GM23338 (cell line): ENCODE measurements around the gene LSM5.

ENCODE experiments used
- POLR2AphosphoS5 ChIP-seq: IDR thresholded peaks from 2 replicates; pipeline ENCODE4 v1.6.1; 2016; ENCODE audit warnings: antibody characterized with exemption, low read depth
- TF ChIP-seq, protein P1 (sequence below), 2 experiments: fragments of 200-600 bp in 1 of 2; sonication (generic) in 1 of 2; conservative IDR thresholded peaks; 2 replicates each; pipeline versions ENCODE4 v1.5.1 to v1.6.1; 2016 to 2017; ENCODE audit warnings: antibody characterized with exemption in 2 of 2, low read depth in 2 of 2, mild to moderate bottlenecking in 2 of 2, moderate library complexity in 1 of 2
- TF ChIP-seq, protein P2 (sequence below): IDR thresholded peaks from one replicate; pipeline ENCODE4 v1.6.1; 2018; ENCODE audit warnings: antibody characterized with exemption; ENCODE audit not compliant: unreplicated experiment

DNA sequence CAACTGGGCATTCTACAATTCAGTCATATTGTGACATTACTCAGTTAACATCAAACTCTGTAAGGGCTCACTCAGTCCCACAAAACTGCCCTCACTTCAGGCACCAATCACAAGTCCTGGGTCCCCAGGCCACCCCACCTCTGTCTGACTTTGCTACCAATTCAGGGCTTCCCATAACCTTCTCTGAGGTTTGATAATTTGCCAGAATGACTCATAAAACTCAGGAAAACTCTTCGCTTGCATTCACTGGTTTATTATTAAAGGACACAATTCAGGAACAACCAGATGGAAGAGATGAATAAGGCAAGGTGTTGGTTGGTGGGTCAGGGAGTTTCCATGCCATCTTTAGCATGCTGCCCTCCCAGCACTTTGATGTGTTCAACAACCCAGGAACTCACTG is 46.4 kb upstream of the LSM5 start:
- TF ChIP-seq, protein P1, sequence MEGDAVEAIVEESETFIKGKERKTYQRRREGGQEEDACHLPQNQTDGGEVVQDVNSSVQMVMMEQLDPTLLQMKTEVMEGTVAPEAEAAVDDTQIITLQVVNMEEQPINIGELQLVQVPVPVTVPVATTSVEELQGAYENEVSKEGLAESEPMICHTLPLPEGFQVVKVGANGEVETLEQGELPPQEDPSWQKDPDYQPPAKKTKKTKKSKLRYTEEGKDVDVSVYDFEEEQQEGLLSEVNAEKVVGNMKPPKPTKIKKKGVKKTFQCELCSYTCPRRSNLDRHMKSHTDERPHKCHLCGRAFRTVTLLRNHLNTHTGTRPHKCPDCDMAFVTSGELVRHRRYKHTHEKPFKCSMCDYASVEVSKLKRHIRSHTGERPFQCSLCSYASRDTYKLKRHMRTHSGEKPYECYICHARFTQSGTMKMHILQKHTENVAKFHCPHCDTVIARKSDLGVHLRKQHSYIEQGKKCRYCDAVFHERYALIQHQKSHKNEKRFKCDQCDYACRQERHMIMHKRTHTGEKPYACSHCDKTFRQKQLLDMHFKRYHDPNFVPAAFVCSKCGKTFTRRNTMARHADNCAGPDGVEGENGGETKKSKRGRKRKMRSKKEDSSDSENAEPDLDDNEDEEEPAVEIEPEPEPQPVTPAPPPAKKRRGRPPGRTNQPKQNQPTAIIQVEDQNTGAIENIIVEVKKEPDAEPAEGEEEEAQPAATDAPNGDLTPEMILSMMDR (conservative IDR thresholded peaks at IDR 0.05; ENCODE audit: low read depth in 2 of 2), result no peak
- TF ChIP-seq, protein P2, sequence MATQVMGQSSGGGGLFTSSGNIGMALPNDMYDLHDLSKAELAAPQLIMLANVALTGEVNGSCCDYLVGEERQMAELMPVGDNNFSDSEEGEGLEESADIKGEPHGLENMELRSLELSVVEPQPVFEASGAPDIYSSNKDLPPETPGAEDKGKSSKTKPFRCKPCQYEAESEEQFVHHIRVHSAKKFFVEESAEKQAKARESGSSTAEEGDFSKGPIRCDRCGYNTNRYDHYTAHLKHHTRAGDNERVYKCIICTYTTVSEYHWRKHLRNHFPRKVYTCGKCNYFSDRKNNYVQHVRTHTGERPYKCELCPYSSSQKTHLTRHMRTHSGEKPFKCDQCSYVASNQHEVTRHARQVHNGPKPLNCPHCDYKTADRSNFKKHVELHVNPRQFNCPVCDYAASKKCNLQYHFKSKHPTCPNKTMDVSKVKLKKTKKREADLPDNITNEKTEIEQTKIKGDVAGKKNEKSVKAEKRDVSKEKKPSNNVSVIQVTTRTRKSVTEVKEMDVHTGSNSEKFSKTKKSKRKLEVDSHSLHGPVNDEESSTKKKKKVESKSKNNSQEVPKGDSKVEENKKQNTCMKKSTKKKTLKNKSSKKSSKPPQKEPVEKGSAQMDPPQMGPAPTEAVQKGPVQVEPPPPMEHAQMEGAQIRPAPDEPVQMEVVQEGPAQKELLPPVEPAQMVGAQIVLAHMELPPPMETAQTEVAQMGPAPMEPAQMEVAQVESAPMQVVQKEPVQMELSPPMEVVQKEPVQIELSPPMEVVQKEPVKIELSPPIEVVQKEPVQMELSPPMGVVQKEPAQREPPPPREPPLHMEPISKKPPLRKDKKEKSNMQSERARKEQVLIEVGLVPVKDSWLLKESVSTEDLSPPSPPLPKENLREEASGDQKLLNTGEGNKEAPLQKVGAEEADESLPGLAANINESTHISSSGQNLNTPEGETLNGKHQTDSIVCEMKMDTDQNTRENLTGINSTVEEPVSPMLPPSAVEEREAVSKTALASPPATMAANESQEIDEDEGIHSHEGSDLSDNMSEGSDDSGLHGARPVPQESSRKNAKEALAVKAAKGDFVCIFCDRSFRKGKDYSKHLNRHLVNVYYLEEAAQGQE, result no peak
- TF ChIP-seq POLR2AphosphoS5, result no peak
